Fibroblast of skin of abdomen (primary cell): ENCODE results near the gene KCNA2. TPM values are rescaled to one million over a fixed set of nuclear protein-coding genes. Genes with fewer than 3 reads are reported as not detected.

ENCODE experiments used
- DNase-seq: peaks from one replicate; pipeline ENCODE4 v3.0.0-alpha.2; 2013
- polyA plus RNA-seq, 2 experiments: library from polyadenylated mRNA; unstranded; fragments of 120-200 nt; gene quantifications; one replicate each; pipeline ENCODE4 v1.2.1, GENCODE V29; 2013; ENCODE audit not compliant: insufficient read length in 2 of 2

The KCNA2 gene
- polyA plus RNA-seq (2013, experiment 1 of 2; ENCODE audit: insufficient read length): 0.12 TPM
- polyA plus RNA-seq (2013, experiment 2 of 2; ENCODE audit: insufficient read length): 0.10 TPM

DNA sequence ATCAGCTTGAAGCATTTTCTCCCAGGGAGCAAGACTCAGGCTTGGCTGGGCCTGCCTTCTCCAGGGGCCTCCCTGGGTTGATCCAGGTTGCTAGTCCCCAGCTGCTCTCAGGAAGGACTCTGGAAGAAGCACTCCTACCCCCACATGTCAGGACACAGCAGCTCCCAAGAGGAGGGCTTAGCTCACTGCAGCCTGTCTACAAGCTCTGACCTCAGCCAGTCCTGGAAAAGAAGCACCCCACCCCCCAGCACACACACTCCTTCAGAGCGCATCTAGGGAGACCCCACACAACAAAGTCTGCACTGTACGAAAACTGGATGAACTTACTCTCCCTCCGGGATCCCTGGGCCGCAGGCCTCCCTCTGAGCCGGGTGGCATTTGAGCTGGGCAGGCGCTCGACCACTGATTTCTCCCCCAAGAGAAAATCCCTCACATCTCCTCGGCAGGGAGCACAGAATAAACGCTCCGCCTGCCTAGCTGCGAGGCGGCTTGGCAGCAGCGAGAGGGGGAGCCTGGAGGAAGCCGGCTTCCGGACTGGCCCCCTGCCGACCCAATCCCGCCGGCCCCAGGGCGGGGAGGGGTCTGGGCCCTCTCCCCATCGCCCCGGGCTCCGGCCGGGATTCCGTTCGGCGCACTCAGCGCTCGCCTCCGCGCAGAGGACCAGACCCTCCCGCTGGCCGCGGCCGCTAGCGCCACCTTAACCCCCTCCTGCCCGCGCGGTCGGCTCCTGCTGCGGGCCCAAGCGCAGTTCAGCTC lies at the start of gene KCNA2:
Gene KCNA2, minus strand, starts transcription at position 458 of the 756 bp plus-strand sequence. CDS start 1,576 bp downstream, outside the sequence.
- peak; percentile 11 for DNase-seq

DNA sequence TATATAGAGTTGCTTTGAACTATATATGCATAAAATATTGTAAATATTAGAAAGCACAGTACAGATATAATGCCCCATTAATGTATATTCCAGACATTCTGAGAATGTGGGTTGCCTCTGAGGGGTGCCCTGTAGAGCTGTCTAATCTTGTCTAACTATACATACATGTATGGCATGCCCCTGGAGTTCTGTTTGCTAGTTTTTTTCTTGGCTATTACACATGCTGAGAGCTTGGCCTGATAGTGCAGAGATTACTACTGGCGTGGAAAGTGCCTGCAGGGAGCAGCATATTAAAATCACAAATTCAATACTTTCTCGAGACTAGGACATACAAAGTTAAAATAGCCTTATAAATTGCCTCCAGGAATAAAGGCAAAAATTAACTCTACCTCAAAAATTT lies 44.5 kb upstream of the KCNA2 start:
- no peak for DNase-seq

DNA sequence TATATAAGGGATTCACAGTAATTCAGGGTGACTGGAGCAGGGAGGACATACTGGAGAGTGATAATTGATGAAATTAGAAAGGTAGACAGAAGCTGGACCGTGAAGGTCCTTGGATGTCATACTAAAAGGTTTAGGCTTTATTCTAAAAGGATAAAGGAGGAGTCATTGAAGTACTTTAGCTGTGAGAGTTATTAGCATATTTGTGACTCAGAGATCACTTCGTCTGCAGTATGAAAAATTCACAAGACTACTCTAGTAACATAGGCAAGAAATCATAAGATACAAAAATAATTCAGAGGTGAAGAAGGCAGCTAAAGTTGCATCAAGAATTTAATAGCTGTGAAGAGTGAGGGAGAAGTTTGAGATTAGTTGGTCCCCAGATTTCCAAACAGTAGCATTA lies 42.3 kb upstream of the KCNA2 start:
- no peak for DNase-seq

DNA sequence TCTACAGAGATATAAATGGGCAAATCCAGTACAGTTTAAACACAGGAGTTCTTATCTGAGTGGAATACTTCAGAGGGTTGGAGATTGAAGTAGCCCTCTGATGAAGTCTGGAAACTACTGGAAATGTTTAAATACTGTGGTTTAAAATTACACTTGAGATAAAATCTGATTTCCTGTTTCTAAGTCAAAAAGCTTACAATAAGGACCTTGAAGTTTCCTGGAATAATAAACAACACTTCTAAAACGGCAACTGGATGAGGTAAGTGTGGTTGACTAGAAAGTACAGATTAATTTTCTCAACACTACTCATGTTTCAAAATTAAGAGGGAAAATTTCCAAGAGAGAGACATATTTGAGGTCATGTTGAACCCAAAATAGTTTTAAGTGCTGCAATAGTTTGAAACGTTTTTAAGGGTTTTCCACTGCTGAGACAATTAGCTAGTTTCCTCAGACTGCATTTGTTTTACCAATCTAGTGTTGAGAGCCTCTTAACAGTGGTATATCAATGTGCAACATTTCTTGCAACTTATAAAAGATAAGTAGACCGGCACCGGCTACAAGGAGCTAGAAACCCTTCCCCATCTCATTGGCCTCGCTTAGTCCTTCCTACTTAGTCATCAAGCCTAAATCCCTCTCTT lies 41.2 kb upstream of the KCNA2 start:
- DNase-seq: peak; percentile 57

DNA sequence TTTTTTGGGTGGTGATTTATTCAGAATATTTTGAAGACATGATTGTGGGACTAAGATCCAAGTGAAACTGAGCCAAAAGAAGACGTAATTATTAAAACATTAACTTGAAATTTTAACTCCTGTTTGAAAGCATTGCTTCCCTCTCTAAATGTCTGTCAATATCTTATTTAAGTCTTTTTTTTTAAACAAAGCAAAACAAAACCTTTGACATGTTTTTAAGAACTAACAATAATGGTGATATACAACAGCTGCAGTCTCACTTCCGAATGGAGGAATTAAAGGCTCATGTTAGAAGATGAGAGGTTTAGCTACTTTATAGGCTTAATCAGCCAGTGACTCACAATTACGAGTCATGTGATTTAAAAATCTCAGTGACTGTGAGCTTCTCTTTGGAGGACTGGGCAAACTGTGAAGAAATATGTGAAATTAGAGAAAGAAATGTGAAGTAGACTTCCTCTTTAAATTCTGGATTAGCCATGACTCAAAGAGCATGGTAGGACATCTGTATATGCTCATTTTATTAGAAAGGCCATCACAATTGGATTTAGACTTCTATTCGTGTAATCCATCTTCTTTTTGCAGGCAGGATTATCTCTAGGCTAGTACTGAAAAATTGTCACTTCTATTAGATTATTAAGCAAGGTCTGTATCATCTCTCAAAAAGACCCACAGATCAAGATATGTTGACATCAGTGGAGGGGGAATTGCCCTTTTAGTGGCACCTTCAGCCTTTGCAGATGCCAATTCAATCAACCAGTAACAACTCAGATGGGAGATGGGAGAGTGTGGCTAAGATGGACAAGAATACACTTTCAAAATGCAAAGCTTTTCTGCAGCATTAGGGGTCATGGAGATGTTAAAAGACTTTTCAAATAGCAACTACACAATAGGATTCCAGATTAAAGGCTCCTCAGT lies 39.9 kb upstream of the KCNA2 start:
- peak; percentile 67 for DNase-seq

DNA sequence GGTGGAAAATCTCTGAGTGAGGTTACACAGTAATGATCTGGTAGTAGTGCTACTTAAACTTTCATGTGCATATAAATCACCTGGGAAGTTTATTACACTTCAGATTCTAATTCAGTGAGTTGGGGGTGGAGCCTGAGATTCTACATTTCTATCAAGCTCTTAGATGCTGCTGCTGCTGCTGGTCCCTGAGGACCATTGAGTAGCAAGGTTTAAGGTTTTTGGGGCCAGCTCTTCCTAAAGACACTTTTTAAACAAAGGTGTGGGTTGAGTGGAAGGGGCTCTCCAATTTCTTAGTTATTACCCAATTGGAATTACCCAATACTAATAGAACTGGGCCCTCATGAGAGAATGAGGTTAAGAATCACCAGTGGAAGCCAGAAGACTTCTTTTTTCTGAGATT lies 39.1 kb upstream of the KCNA2 start:
- no peak for DNase-seq

DNA sequence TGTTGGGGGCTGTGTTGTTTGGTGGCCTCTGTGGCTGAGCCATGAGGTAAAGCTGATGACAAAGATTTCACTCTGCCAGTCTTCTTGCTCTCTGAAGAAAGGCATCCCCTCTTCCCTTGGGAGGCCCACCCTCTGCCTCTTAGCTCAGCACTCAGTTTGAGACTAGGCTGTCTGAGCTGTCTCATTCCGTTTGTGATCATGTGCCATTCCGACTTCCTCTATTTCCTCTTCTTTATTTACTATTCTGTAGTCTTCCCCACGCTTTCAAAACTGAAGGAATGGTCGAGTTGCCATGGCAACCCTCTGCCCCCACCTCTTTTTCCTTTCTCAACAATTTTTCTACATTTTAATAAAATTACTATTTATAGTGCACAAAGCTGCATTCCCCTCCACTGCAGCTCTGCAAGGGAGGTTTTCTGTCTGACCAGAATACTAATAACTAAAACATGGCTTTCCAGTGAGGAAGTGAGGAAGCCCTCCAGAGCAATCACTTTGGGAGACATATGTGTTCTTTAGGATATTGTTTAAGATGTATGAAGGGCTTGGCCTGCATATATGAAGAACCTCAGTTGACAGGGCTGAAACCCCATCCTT lies 37.8 kb upstream of the KCNA2 start:
- no peak for DNase-seq

DNA sequence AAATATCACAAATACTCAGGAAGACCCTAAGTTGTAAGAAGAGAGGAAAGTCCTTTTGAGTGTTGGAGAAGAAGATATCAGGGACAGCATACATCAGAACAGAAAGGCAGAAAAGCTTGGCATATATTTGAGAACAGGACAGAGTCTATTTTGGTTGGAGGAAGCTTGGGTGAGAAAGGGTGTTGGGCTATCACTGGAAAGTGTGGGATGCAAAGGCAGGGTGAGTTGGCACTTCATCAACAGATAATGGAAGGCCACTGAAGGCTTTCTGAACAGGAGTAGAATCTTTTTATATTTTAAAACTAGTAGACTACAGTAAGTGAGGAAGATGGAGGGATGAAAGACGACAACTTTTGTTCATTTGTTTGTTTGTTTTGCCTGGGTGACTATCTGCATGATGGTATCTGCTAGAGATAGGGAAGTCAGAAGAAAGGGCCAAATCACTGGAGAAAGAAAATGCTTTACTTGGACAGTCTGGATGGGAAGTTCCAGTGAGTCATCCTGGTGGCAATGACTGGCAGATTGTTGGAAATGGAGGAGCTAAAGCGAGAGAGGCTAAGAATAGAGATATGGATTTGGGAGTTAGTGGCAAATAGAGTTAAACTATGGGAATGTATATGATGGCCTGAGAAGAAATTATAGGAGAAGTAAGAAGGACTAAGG lies 33.7 kb upstream of the KCNA2 start:
- no peak for DNase-seq

DNA sequence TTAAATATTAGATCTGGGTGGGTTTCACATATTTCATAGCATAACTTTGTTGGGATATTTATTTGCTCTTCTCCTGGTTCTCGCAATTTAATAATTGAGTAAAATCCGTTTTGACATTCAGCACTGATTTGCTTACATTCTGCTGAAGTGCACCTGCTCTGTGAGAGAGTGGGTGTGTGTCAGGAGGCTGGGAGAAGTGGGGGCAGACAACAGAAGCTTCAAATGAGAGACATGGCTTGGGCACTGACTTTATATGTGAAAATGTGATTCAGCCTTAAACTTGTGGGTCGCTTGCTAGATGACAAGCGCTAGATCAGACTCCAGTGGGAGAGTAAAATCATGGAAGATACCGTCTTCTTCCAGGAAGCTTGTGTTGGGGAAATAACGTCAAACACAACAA lies 32.4 kb upstream of the KCNA2 start:
- DNase-seq: no peak

DNA sequence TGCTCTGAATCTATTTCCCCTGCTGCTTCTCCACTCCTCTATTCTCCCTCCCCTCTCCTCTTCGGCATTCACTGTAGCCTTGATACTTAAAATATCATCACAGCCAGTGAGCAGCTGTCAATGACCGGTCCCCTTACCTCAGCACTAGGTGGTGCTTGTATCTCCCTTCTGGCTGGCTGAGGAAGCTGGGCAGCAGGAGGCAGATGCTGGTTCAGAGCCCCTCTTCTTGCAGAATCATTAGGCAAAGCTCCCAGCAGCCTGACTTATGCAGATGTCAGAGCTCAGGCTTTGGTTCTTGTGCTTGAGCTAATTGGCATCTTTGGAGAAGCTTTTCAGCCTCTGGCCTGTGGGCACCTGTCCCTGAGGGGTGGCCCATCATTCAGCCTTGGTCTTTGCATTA lies 31.9 kb upstream of the KCNA2 start:
- DNase-seq: no peak

DNA sequence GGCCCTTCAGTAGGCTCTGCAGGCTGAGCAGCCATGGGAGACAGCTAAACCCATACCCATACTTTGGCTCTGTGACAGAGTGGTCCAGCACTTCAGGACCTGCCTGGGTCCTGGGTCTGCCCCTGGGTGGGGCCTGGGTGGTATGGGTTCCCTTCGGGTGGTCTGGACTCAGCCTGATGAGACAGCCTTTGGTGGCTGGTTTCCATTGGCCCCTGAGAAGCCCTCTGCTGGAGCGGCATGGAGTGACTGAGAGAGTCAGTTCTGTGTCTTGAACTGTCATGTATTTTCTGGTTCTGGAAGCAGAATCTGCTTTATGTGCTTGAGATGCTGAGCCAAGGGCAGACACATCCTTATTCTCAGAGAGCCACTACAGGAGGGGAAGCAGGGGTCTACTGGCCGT lies 31.3 kb upstream of the KCNA2 start:
- DNase-seq: no peak

DNA sequence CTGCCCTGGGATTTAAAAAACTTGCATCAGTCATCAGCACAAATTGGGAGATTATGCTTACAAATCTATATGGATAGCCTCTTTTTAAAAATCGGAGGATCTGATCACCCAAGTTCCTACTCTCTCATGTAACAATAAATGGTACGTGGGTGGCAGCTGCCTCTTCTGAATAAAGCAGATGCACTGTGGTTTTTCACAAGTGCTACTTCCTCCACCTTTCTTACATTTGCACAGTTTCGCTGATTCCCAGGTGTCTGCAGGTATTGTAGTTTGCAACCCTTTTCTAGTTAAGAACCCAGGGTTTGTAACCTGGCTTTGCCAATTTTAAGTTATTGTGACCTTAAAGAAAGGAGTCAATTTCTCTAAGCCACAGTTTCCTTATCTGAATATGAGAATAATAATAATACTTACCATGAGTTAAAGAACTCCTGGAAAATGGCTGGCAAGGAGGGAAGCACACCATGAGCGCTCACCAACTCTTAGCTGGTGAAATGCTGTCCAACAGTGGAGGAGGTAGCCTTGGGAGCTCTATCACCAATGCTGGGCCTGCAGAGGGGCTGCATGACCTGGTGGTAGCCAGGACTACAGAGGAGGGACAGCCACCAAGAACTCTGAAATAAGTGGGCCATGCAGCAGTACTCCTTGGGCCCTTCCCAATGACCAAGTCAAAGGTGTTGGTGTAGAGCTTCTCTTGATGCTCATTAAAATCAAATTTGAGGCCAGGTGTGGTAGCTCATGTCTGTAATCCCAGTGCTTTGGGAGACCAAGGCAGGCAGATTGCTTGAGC lies 30.2 kb upstream of the KCNA2 start:
- no peak for DNase-seq

DNA sequence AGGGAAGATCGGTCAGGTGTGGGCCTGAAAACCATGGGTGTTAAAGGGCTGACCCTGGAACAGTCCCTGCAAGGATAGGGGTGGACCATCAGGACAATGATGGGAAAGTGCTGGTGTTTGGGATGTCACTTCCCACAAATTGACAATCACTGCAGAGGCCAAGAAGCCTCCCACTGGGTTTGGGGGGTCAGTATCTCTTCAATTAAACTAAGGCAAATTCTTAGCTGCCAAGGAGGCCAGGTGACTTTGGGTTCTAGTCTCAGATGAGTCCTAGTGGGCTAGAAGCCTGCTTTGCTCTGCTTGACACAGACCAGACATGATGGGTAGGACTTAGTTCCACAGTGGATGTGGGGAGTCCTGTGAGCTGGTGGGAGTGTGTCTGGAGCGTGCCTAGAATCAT lies 29.3 kb upstream of the KCNA2 start:
- DNase-seq: no peak

DNA sequence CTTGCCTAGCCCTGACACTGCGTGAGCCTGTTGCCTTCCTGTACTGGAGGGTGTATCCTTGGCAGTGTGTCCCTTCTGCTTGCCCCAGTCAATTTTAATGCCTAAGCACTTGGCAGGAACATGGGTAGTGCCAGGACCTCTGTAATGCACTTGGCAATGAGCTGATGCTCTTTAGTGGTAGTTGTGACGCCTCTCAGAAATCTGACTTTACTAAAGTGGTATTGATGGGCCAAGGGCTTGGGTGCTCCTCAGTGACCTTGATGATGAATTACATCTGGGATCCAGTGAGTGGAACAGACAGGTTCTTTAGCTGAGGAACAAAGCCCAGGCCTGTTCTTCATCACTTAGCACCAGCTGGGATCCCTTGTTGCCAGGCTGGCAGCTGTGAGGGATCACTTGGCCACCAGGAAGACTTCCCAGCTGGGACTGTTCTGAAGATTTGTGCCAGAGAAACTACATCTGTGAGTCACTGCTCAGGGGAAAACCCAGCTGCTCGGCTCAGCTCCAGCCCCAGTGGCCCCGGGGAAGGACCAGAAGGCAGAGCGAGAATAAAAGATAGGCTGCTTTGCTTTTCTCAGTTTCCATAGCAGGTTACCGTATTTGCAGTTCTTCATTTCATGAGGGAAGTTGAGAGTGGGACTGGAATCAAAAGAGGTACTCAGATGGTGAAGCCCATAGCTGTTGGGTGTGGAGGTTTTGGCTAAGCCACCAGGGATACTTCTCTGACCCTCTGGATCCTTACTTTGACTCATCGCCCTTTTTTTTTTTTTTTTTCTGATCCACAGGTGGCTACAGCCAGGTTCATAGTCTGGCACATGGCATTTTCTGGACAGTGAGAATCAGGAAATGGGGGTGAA lies 28.5 kb upstream of the KCNA2 start:
- DNase-seq: peak; percentile 29

DNA sequence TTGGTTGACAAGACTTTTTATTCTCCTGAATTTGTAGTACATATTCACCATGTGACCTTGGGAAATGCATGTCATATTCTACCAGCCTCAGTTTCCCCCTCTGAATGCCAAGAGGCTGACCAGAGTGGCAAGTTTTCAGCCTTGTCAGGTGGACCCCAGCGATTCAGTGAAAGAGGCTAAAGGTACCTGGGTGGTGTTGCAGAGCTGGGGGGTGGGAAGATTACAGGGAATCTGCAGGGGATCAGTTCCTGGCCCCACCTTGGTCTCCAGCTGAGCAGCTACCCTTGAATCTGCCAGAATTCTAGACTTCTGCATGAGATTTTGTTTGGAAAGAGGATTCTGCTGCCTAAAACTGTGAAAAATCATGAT lies 27.9 kb upstream of the KCNA2 start:
- no peak for DNase-seq

DNA sequence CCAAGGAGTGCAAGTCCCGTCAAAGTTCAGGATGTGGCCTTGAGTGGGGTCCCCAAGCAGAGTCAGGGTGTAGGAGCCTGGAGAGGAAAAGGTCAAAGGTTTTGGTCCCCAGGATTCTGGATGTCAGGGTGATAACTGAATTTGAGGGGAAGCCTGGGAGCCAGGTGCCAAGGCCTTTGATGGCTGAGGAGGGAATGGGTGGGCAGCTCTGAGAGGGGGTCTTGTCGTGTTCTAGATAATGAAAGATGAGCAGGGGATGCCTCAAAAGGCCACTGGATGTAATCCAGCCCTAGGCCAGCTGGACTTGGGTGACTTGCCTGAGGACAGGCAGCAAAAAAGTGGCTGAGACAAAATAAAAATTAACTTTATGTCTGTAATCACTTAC lies 27.5 kb upstream of the KCNA2 start:
- DNase-seq: no peak

DNA sequence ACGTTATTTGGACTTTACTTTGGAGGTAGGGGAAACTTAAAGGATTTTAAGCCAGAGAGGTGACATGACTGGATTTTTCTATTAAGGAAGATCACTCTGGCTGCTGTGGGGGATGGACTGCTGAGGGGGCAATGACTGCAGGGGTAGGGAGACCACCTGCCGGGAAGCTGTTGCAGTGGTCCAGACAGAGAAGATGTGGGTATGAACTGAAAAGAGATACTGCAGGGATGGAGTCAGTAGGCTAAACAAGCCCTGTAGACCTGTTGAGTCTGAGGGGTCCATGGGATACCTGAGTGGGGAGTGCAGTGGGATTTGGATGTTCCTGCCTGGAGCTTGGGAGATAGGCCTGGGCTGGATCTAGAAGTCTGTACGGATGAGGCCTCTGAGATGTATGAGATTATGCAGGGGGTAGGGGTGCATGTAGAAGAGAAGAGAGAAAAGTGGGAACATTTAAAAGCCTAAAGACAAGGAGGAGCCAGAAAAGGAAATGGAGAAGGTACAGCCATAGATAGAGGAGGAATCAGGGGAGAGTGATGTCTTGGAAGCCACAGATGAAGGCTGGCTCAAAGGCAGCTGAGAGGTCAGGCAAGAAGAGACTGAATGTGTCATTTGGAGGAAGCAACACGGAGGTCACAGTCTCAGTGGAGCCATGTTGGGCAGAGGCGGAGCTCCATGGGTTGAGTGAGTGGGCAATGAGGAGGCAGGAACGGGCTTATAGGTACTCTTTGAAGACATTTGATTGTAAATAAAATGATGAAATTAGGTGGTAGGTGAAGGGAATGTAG lies 25.9 kb upstream of the KCNA2 start:
- no peak for DNase-seq

DNA sequence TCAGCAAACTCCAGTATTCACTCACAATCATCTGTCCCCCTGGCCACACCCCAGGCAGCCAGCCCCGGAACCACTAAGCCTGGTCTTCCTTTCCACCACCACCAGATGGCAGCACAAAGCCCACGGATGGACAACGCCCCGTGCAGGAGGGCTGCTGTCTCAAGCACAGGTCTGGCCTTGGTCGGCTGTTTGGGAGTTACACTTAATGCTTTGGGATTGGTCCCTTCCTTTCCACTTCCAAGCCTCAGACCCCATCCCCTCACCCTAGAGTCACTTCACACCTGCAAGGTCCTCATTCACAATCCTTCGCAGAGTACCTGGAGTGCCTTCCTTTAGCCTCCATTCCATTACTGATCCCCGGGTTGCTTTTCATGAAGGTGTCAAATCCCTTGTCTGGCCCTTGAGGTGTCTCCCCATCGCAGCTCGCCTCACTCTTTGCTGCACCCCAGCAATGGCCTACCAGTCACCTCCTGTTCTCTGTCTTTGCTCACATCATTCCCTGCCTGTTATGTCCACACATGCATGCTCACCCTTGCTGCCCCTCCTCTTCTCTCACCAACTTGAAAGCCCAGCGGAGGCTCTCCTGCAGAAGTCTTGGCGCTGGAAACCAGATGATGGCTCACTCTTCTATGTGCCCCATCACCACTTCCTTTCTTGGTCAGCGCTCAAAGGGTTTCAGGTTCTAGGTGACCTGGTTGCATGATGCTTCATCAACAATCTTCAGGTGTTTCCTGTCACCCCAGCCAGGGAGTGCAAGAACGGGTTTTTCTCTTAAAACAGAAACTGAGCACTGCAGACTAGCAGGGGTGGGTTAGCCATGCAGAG lies 24.9 kb upstream of the KCNA2 start:
- DNase-seq: peak; percentile 35
